ENCODE data around the gene PEX14.

PEX14 gene

DNA sequence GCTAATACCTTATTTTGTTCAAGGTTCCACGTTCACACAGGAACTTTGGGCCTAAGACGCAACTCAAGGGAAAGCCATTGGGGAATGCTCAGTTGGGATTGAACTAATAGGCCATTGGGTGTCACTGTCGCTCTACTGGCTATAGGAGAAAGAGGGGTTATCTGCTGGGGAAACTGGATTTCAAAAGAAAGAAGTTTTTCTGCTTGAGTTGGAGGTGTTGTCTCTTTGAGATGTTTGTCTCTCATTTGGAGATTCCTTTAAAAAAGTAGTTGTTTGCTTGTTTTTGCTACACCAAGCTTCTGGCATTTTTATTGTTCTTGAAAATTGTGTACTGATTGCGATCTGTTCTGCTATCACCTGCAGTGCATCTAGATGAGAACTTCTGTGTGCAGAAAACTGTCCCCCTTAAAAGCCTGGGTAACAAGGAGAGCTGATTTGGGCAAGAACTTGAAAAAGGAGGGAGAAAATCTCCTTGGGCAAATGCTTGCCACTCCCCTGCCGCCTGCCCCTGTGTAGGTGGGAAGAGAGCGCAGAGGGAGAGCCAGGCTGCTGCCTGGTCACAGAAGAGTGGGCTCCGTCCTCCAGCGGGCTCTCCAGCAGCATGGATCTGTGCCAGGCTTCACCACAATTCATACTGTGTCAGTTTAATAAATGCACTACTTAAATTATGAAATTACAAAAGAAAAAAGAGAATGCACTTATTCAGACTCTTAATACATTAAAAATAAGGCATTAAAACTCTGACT is 39.9 kb downstream of the PEX14 start:
- no peak overlapping the region for H3K4me3 ChIP-seq (ENCODE audit: low read length)
- no peak for DNase-seq (ENCODE audit: low read depth)
- TF ChIP-seq CTCF (conservative IDR thresholded peaks at IDR 0.05; ENCODE audit: low read depth, low read length) = peak; percentile 70

DNA sequence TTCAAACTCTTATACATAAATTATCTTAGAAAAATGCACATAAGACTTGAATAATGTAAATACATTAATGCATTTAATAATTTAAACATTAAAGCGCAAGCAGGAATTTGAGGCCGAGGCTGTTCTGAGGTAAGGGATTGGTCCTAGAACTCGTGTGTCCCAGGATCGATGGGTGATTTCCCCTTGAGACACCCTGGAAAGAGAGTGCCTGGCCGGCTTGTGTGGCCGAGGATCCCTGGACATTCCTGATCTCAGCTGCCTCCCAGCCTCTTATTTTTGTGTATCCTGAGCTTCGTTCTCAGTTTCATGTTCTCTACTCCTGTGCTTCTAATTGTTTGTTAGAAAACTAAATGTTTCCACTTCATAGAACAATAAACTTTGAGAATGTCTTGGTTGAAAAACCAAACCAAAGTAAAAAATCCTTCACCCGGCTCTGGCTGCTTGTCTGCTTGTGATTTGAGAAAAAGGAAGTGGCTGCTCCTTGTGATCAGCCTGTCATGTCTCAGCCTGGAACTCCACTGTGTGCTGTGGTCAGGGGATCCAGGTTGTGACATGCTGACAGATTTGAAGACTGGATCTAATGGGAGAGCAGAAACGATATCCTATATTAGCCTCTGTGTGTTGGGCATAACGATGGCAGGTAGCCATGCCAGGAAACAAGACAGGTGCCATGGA is 40.7 kb downstream of the PEX14 start:
- no peak for DNase-seq (ENCODE audit: low read depth)
- H3K4me3 ChIP-seq (ENCODE audit: low read length) = no peak overlapping the region
- no peak for TF ChIP-seq CTCF (conservative IDR thresholded peaks at IDR 0.05; ENCODE audit: low read depth, low read length)

DNA sequence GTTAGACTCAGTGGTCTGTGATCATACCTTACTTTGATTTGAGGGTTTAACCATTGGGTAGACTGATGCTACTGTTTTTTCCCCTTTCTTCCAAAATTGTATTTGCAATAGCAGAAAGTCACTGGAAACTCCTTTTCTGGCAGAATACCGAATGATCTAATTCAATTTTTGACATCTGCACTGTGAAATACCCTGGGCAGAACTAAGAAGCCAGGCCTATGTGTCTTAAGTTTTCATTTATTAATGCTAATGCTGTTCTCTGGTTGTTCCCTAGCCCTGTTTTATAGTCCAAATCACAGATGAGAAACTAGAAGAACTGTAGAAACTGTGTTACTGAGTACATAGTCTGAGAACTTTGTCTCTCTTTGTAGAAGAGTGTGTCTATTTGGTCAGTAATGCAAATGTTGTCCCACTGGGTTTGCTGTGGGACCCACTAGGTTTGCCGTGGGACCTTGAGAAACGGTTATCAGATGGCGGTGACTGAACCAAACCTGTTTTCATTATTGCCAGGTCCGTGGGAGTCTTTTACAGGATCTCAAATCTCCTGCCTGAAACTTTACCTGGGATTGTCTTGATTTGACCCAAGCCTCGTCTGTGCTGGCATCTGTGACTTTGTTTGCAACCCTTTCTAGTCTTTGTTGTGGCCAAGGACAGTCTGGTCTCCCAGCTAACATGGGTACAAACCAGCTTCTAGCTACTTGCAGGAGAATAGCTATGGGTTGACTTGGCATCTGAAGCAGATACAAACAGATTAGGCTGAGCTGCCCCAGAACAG is 41.4 kb downstream of the PEX14 start:
- TF ChIP-seq CTCF (conservative IDR thresholded peaks at IDR 0.05; ENCODE audit: low read depth, low read length) = no peak
- DNase-seq (ENCODE audit: low read depth) = no peak
- no peak overlapping the region for H3K4me3 ChIP-seq (ENCODE audit: low read length)

GRCh38 chr1:10516925-10517676 is 42.4 kb downstream of the PEX14 start:
- no peak overlapping the region for H3K4me3 ChIP-seq (ENCODE audit: low read length)
- no peak for DNase-seq (ENCODE audit: low read depth)
- TF ChIP-seq CTCF (conservative IDR thresholded peaks at IDR 0.05; ENCODE audit: low read depth, low read length) = no peak

- no peak overlapping the region for H3K4me3 ChIP-seq (ENCODE audit: low read length)
- no peak for TF ChIP-seq CTCF (conservative IDR thresholded peaks at IDR 0.05; ENCODE audit: low read depth, low read length)
- no peak for DNase-seq (ENCODE audit: low read depth)
Observed at GRCh38 chr1:10517677-10517982, 42.9 kb downstream of the PEX14 start.

- H3K4me3 ChIP-seq (ENCODE audit: low read length) = no peak overlapping the region
- DNase-seq (ENCODE audit: low read depth) = no peak
- peak; percentile 4 for TF ChIP-seq CTCF (conservative IDR thresholded peaks at IDR 0.05; ENCODE audit: low read depth, low read length)
Observed at GRCh38 chr1:10519016-10519417, 44.3 kb downstream of the PEX14 start.
